EL (cell line): ENCODE measurements around the gene NFATC2.
A peak's percentile ranks its signal among the peaks of the same experiment; 100 is the strongest.

Experiments used
- DNase-seq: peaks from one replicate; pipeline ENCODE4 v3.0.0-alpha.2; 2016

The NFATC2 gene

DNA sequence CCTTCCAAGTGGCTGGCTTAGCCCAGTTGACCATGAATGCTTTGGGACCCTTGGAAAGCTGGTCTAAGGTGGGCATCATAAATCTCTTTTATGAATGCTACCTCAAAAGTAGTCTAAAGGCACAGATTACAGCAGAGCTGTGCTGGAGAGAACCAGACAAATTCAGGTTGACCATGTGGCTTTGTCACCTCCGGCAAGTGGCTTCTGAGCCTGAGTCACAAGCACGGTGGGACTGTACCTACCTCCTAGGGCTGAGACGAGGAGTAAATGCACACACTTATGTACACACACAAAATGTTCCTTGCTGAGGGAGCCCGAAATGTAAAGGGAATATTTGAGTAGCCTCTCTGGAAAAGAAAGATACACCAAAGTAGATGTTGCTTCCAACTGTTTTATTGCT lies 155.9 kb downstream of the NFATC2 start:
- no peak for DNase-seq

DNA sequence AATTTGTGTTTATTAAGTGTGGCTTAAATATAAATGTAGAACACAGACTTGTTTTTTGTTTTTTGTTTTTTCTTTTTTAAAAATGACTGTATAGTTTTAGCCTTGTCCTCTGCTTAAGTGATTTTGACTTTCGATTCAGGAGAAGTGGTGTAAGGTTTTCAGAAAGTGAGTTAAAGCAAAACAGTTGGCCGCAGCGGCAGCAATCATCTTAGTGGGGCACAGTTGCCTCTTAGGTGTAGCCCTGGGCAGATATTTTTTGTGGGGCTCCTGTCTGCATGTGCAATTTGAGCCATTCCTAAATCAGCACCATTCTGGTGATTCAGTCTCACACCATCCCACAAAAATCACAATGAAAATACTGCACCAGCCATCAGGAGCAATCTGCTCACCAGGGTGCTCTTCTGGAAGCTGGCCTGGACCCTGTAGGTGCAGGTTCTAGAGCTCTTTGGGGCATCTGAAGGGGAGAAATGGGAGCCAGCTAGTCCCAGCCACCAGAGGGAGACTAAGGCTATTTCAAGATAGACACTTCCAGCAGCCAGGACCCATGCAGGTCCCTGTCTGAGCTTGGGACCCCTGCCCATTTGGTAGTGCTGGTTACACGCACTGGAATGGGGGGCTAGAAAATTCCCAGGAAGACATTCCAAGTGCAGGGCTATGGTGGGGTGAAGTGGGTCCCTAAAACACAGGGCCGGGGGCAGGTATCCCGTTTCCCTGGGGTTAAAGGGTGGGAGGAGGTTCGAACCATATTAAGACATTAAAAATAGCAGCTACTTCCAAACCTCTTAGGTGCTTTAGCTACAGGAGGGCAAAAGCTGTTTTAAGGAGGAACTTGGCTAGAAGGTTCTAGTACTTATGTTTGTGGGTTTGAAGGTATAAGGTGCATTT lies 156.6 kb downstream of the NFATC2 start:
- peak; percentile 50 for DNase-seq

DNA sequence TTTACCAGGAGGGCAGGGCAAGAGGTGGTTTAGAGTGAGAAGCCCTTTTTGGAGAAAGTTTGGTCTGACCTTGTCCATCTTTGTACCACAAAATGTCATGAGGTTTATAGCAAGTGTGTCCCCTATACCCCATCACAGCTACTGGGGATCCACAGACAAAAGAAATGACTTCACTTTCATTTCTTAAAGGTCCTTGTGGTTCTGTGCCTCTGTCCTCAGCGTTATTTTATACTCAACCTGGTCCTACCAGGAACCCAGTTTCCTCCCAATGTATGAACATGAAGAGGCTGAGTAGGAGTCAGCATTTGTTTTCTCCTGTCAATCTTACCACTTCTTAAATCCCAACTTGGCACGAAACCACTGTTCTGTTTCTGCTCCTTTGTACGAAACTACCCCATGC lies 157.6 kb downstream of the NFATC2 start:
- DNase-seq = no peak

DNA sequence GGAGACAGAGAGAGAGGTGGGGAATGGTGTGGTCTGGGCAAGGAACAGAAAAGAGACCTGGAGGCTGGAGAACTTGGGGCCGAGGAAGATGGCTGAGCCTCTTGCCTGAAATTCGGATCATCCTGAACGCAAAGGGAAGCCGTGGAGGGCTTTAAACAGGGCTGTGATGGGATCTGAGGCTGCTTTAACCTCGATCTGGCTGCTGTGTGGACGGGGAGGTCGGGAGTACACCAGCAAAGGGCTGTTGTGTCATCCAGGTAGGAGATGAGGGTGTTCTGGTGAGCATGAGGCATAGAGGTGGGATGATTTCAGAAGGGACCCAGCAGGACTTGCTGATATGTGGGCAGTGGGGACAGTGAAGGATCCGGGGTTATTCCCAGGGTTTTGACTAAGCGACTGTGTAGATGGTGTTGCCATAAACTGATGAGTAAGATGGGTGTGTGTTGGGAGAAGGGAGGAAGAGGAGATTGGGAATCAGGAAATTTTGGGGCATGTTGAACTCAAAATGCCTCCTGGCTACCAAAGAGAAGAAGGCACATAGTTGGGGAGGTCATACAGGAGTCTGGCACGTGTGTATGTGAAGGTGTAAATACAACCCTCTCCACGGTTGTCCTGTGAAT lies 158.5 kb downstream of the NFATC2 start:
- no peak for DNase-seq

DNA sequence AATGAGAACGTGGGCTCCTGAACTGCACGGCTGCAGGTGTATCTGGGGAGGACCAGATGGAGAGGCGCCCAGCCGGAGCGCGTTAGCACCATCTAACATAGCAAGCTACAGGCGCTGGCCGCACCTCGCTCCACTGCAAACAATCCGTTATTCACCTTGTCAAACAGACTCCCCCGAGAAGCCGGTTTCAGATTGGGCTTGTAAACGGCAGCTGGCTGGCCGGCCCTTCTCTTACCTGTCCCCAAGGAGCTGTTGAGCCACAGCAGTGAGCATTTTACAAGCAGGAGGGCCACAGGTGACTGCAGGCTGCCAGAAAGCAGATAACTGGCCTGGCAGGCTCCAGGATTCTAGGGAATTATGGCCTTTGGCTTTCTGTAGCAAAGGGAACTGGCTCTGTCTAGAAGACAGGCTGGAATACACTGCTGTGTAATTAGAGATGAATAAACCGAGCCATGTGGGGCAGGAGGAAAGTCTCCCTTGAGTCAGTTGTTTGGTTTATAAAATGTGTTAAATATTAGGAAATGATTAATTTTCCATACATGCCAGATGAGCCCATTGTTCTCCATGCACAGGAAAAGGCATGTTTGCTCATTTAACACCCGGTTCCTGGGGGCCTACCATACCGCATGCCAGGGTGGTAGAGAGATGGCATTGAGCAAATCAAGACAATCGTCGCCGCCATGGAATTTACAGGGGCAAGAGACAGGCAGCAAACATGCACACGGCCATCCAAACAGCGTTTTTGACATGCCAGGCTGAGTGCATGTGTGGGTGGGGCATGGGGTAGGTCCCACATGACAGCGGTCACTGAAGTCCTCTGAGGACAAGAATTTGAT lies 159.3 kb downstream of the NFATC2 start:
- DNase-seq = peak; percentile 26

DNA sequence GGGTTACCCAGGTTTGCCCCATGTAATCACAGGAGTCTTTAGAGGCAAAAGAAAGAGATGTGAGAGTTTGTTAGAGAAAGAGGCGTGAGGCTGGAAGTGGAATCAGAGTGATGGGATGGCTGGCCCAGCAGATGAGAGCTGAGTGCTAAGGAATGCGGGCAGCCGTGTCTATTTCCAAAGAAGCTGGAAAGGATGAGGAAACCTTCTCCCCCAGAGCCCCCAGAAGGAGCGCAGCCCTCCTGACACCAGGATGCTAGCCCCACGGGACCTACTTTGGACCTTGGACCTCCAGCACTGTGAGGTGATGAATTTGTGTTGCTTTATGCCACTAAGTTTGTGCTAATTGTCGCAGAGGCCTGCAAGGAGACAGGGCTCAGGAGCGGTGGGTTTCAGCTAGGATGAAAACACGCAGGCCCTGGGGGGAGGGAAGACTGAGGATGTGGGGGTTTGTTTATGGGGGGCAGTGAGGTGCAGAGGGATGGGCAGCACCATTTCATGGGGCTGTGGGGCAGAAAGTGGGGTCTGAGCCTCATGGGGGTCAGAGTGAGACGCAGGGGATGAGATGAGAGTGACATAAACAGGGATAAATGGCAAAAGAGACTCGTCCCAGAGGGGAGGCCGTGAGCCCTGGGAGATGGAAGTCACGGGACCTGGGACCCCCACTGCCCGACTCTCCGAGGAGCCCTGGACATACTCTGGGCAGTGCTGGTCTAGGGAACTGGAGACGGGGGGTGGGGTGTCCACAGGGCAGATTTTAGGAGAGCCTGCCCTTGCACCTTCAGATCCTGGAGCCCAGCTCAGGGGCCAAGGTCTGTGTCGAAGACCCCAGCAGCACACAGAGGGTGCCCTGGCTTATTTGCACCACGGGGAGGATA lies 160.2 kb downstream of the NFATC2 start:
- DNase-seq = no peak

DNA sequence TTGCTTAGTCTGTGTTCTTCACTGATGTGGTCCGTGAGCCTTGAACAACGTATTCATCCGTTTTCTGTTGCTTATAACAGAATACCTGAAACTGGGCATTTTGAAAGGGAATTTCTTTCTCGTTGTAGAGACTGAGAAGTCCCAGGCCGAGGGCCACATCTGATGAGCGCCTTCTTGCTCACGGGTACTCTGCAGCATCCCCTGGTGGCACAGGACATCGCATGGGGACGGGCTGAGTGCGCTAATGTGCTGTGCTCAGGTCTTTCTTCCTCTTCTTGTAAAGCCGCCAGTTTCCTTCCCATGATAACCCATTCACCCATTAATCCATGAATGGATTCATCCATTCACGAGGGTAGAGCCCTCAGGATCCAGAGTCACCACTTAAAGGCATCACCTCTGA lies 161.0 kb downstream of the NFATC2 start:
- DNase-seq = no peak

DNA sequence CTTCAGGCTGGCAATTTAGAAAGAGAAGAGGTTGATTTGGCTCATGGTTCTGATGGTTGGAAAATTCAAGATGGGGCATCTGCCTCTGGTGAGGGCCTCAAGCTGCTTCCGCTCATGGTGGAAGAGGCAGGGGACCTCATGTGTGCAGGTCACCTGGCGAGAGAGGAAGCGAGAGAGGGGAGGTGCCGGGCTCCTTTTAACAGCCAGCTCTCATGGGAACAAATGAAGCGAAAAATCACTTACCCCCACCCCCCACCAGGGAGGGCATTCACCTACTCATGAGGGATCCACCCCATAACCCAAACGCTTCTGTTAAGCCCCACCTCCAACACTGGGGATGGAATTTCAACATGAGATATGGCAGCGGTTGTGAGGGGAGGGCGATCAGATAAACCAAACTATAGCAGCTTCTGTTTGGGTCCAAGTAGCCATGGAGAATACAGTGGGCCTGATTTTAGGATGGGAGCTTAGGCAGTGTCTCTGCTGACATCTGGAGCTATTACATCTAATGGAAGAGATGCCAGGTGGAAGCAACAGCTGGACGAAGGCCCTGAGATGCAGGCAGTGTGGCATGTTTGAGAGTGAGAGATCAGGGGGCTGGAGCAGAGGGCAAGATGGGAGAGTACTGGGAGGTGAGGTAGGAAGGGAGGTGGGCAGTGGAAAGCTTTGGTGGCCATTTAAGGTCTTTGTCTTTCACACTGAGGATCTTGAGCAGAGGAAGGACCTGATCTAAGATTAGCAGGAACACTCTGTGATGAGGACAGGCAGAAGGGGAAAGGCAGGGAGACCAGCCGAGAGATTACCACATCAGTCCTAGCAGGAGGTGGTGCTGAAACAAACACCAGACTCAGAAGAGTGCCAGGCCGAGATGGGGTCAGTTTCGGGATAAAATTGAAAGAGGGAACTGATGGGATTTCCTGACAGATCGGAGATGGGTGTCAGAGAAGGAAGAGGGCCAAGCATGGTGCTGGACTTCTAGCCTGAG lies 161.8 kb downstream of the NFATC2 start:
- no peak for DNase-seq

DNA sequence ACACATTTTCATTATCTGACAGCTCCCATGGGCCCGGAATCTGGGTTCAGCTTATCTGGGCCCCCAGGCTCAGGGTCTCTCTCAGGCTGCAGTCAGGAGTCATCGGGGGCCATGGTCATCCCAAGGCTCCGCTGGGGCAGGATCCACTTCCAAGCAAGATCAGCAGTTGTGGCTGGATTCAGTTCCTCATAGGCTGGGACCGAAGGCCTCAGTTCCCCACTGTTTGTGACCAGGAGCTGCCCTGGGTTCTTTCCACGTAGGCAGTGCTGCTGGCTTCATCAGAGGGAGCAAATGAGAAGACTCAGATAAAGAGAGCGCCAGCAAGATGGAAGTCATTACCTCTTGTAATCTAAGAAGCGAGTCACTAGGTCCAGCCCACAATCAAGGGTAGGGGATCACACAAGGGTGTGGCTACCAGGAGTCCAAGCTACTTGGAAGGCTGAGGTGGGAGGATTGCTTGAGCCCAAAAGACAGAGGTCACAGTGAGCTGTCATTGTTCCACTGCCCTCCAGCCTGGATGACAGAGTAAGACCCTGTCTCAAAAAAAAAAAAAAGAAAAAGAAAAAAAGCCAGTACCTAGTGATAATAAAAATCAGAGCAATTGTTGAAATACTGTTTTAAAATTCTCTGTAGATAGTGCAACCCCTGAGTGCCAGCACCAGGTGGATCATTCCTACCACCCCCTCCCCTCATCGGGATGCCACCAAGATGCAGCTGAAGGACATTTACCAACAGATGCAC lies 162.7 kb downstream of the NFATC2 start:
- no peak for DNase-seq

DNA sequence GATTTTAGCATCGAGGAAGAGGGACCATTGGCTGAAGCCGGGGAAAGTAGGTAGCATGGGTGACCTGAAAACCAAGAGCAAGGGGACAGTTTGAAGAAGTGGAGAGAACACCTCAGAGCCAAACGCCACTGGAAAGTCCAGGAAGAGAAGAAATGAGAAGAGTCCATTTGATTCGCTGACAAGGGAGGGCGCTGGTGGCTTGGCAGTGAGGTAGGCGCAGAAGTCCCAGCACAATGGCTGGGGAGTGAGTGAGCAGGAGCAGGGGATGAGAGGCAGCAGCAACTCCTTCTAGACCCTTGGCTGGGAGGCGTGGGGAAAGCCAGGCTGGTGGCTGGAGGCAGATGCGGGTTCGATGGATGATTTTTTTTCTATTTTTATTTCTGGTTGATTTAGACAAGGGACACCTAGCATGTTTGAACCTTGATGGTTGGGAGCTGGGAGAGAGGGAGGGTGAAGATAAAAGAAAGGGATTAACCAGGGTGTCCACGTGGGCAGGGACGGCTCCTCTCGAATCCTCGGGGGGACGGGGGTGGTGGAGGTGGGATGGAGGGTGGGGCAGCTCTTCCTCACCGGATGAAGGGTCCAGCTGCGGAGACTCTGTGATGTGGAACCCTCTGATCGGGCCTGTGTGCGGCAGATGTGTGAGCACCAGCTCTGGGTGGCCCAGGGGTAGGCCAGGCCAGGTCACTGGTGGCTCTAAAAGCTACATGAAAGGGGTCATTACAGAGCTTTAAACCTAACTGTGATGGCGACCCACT lies 164.2 kb downstream of the NFATC2 start:
- DNase-seq = no peak

DNA sequence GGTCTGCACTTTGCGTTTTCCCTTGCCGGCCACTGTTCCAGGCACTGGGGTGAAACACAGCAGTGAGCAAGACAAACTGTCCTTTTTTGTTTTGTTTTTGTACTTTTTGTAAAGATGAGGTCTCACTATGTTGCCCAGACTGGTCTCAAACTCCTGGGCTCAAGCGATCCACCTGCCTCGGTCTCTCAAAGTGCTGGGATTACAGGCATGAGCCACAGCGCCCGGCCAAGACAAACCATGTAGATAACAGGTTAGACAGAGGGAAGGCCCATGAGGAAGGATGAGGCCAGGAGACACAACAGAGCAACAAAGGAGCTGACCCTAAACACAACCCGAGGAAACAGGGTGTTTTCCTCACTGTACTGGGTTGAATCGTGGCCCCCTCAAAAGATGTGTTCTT lies 165.4 kb downstream of the NFATC2 start:
- no peak for DNase-seq

DNA sequence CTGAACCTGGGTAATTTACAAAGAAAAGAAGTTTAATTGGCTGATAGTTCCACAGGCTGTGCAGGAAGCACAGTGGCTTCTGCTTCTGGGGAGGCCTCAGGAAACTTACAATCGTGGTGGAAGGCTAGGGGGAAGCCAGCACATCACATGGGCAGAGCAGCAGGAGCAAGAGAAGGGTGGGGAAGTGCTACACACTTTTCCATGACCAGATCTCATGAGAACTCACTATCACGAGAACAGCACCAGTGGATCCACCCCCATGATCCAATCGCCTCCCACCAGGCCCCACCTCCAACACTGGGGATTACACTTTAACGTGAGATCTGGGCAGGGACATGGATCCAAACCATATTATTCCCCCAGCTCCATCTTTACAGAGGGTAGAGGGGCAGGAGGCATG lies 166.4 kb downstream of the NFATC2 start:
- no peak for DNase-seq

DNA sequence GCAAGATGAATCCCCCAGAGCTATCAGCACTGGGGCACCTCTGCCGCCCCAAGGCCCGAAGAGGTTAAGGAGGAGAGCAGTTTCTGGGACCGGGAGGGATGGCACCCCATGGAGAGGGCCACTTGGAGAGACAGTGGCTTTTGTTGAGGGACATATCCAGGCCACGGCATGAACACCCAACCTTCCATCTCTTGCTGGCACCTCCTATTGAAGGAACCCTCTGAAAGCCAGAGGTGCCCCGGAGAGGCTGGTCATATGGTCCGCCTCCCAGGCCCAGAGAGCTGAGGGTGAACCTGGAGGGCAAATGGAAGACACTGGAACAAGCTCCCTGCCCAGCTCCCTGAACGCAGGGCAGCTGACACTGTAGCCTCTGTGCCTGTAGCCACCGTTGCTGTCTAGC lies 167.0 kb downstream of the NFATC2 start:
- no peak for DNase-seq

DNA sequence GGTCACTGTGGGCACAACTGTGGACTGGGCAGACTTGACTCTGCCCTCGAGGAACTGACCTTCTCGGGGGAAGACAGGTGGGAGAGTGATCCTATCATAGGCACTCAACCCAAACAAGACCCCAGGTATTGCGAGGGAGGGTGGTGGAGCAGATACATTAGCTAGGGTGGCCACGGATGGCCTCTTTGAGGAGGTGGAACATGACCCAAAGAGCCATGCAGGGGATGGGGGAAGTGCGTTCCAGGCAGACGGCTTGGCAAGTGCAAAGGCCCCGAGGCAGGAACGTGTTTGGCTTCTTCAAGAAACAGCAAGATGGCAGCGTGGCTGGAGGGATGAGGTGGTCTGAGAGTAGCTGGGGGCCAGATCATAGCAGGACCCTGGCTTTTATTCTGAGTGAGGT lies 167.6 kb downstream of the NFATC2 start:
- DNase-seq = no peak

DNA sequence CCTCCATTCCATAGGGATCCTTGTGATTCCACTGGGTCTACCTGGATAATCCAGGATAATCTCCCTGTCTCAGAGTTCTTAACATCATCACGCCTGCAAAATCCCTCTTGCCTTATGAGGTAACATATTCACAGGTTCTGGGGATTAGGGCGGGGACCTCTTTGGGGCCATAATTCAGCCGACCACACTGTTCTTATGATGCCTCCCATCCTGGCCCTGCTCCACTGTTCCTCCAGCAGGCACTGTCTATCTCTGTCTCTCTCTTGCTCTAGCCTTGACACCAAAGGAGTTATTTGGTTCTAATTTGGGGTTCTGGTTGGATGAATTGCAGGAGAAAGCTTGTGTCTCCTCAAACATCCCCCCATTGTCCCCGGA lies 168.1 kb downstream of the NFATC2 start:
- DNase-seq = no peak

DNA sequence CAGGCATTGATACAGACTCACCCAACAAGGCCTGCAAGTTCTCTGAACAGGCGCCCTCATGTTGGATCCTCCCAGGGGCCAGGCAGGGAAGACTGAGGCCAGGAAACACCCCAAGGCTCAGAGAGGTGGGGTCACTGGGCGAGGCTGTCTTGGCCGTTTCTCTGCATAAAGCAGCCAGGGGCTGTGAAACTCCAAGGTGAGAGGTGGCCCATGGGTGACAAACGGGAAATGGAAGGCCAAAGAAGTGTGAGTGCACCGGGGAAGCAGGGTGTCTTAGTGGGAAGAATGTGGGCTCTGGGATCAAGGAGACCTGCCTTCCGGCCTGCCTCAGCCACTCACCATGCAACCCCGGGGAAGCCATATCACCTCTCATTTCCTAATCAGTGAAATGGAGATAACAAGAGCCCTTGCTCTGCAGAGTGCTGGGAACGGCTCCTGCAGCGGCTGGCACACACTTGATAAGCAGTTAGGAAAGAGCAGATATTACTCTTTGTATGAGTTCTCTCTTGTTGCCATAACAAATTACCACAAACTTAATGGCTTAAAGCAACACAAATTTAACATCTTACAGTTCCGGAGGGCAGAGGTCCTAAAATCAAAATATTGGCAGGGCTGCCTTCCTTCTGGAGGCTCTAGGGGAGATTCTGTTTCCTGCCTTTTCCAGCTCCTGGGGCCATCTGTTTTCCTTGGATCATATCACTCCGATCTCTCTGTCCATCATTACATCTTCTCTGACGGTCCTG lies 168.6 kb downstream of the NFATC2 start:
- no peak for DNase-seq

DNA sequence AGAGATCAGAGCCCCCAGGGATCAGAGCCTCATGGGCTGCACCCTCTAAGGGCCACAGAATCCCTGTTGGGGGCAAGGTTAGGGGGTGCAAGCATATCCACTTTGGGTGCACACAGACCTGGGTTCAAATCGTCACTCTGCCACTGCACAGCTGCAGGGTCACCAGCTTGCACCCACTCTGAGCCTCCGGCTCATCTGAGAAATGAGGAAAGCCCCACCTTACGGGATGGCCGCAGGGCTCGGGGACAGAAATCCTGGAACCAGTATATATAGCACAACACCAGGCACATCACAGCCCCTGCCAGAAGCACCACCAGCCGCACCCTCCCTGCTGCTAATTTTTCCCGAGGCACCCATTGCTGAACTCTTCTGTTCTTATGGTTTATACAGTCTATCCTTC lies 169.6 kb downstream of the NFATC2 start:
- DNase-seq = no peak

DNA sequence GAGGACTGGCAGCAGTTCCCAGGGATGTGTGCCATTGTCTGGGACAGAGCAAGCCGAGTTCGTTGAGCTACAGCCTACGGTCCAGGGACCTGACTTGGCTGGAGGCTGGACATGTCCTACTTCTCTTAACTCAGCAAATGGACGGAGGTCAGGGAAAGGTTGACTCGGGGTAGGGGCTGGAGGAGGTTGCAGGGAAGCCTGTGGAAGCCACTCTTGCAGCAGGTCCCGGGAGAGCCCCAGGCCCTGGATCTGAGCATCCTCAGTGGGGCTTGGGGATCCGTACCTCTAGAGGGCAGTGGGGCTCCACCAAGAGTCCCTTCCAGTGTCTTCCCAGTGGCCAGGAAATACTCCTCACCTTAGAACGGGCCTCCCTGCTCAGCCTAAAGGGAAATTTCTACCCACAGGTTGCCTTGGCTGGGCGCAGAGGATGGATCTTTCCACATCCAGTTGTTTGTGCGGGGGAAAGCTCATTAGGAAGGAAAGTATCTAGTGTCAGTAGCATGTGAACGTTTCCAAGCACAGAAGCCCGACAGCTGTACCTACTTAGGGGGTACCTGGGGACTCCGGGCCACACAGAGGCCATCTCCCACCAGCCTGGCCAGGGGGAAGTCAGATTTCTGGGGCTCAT lies 170.2 kb downstream of the NFATC2 start:
- peak; percentile 70 for DNase-seq

DNA sequence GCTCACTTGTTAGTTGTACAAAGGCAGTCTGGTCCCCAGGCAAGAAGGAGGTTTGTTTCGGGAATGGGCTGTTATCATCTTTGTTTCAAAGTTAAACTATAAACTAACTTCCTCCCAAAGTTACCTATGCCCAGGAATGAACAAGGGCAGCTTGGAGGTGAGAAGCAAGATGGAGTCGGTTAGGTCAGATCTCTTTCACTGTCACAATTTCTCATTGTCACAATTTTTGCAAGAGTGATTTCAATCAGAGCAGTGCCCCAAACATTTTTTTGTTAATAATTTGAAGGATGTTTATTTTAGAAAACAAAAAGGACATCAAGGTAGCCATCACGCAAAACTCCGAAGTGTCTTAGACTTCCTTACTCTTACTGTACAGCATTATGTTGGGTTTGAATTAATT lies 170.8 kb downstream of the NFATC2 start:
- no peak for DNase-seq
